ENCODE data around the gene LRP1B. TPM values are rescaled to one million over a fixed set of nuclear protein-coding genes. Genes with fewer than 3 reads are reported as not detected.
"Not testable (repeated sequence)": the region's sequence is repeated elsewhere in the genome, so short reads cannot be mapped to it uniquely, and the experiment has no call there.

Gene LRP1B
- total RNA-seq, 1 donor from 2014 or later, result 0.89 TPM

GRCh38 chr2:141311430-141311829, 819.4 kb downstream of the LRP1B start:
- no peak for DNase-seq (ENCODE audit: low spot score)

GRCh38 chr2:141306368-141306767, 824.4 kb downstream of the LRP1B start:
- DNase-seq (ENCODE audit: low spot score), result no peak

- DNase-seq (ENCODE audit: low spot score), result no peak
These were observed 829.3 kb downstream of the LRP1B start for GRCh38 chr2:141301551-141301950.

GRCh38 chr2:141280037-141280436, 850.8 kb downstream of the LRP1B start:
- DNase-seq (ENCODE audit: low spot score), result no peak

GRCh38 chr2:141271346-141271745, 859.5 kb downstream of the LRP1B start:
- no peak for DNase-seq (ENCODE audit: low spot score)

- DNase-seq (ENCODE audit: low spot score), result no peak
These were observed 866.0 kb downstream of the LRP1B start for GRCh38 chr2:141264848-141265247.

GRCh38 chr2:141260911-141261310, 869.9 kb downstream of the LRP1B start:
- DNase-seq (ENCODE audit: low spot score), result no peak

- no peak for DNase-seq (ENCODE audit: low spot score)
These were observed 871.1 kb downstream of the LRP1B start for GRCh38 chr2:141259683-141260082.

GRCh38 chr2:141242008-141242407, 888.8 kb downstream of the LRP1B start:
- no peak for DNase-seq (ENCODE audit: low spot score)

- no peak for DNase-seq (ENCODE audit: low spot score)
These were observed 904.3 kb downstream of the LRP1B start for GRCh38 chr2:141226560-141226959.

GRCh38 chr2:141207036-141207385, 923.8 kb downstream of the LRP1B start:
- no peak for DNase-seq (ENCODE audit: low spot score)

GRCh38 chr2:141201016-141201565, 929.7 kb downstream of the LRP1B start:
- no peak for DNase-seq (ENCODE audit: low spot score)

GRCh38 chr2:141200191-141200590, 930.6 kb downstream of the LRP1B start:
- no peak for DNase-seq (ENCODE audit: low spot score)

- no peak for DNase-seq (ENCODE audit: low spot score)
These were observed 931.1 kb downstream of the LRP1B start for GRCh38 chr2:141199711-141200110.

- no peak for DNase-seq (ENCODE audit: low spot score)
These were observed 935.7 kb downstream of the LRP1B start for GRCh38 chr2:141195087-141195486.

- no peak for DNase-seq (ENCODE audit: low spot score)
These were observed 943.8 kb downstream of the LRP1B start for GRCh38 chr2:141187075-141187439.

GRCh38 chr2:141186413-141187074, 944.3 kb downstream of the LRP1B start:
- no peak for DNase-seq (ENCODE audit: low spot score)

GRCh38 chr2:141182246-141182645, 948.6 kb downstream of the LRP1B start:
- DNase-seq (ENCODE audit: low spot score), result no peak

GRCh38 chr2:141169117-141169516, 961.7 kb downstream of the LRP1B start:
- not testable (repeated sequence) for DNase-seq (ENCODE audit: low spot score)

GRCh38 chr2:141162314-141162713, 968.5 kb downstream of the LRP1B start:
- no peak for DNase-seq (ENCODE audit: low spot score)

- no peak for DNase-seq (ENCODE audit: low spot score)
These were observed 979.1 kb downstream of the LRP1B start for GRCh38 chr2:141151611-141152286.

GRCh38 chr2:141142025-141142424, 988.8 kb downstream of the LRP1B start:
- DNase-seq (ENCODE audit: low spot score), result no peak

GRCh38 chr2:141137122-141137693, 993.6 kb downstream of the LRP1B start:
- no peak for DNase-seq (ENCODE audit: low spot score)
